ENCODE results near the gene FBXW7.

The FBXW7 gene

GRCh38 chr4:152364883-152365282 is 171.0 kb downstream of the FBXW7 start:
- DNase-seq: no peak
- Histone ChIP-seq H3K4me1 (peaks cover 0 to 17% (median 0%) of the 10 kb centered on the region in 4 donors), H3K36me3 (no peaks in the 10 kb centered on the region), H3K9me3 (no peaks in the 10 kb centered on the region), H3K4me3 (no peak overlapping the region), H3K27ac (no peak overlapping the region), H3K27me3 (no peaks in the 10 kb centered on the region)
- no peak for TF ChIP-seq CTCF (IDR thresholded peaks at IDR 0.05)
- intact Hi-C loops (cut with DNase I; ENCODE audit: low total_unique reads): no loop called here

GRCh38 chr4:152364383-152364782 is 171.5 kb downstream of the FBXW7 start:
- H3K9me3 ChIP-seq: no peaks in the 10 kb centered on the region
- no peak overlapping the region for H3K27ac ChIP-seq
- H3K4me1 ChIP-seq: peaks cover 0 to 17% (median 0%) of the 10 kb centered on the region in 4 donors
- no peaks in the 10 kb centered on the region for H3K36me3 ChIP-seq
- no peak for DNase-seq
- intact Hi-C loops (cut with DNase I; ENCODE audit: low total_unique reads): no loop called here
- TF ChIP-seq CTCF (IDR thresholded peaks at IDR 0.05): no peak
- H3K27me3 ChIP-seq: no peaks in the 10 kb centered on the region
- H3K4me3 ChIP-seq: no peak overlapping the region

- H3K36me3 ChIP-seq: no peaks in the 10 kb centered on the region
- no peak for TF ChIP-seq CTCF (IDR thresholded peaks at IDR 0.05)
- intact Hi-C loops (cut with DNase I; ENCODE audit: low total_unique reads): no loop called here
- no peaks in the 10 kb centered on the region for H3K9me3 ChIP-seq
- no peak for DNase-seq
- no peak overlapping the region for H3K4me3 ChIP-seq
- peaks cover 0 to 17% (median 0%) of the 10 kb centered on the region in 4 donors for H3K4me1 ChIP-seq
- H3K27ac ChIP-seq: no peak overlapping the region
- H3K27me3 ChIP-seq: no peaks in the 10 kb centered on the region
These were observed 172.0 kb downstream of the FBXW7 start for GRCh38 chr4:152363904-152364303.

- TF ChIP-seq CTCF (IDR thresholded peaks at IDR 0.05): no peak
- intact Hi-C loops (cut with DNase I; ENCODE audit: low total_unique reads): no loop called here
- H3K27ac ChIP-seq: no peak overlapping the region
These were observed 172.8 kb downstream of the FBXW7 start for GRCh38 chr4:152363086-152363485.

GRCh38 chr4:152360045-152360410 is 175.9 kb downstream of the FBXW7 start:
- intact Hi-C loops (cut with DNase I; ENCODE audit: low total_unique reads): no loop called here
- Histone ChIP-seq H3K4me3 (no peak overlapping the region), H3K9me3 (no peaks in the 10 kb centered on the region), H3K27ac (no peak overlapping the region), H3K36me3 (no peaks in the 10 kb centered on the region), H3K4me1 (peaks cover 0 to 31% (median 0%) of the 10 kb centered on the region in 4 donors), H3K27me3 (no peaks in the 10 kb centered on the region)
- TF ChIP-seq CTCF (IDR thresholded peaks at IDR 0.05): no peak
- DNase-seq: no peak

More at GRCh38 chr4:152363086-152363485, 172.8 kb downstream of the FBXW7 start:
- Histone ChIP-seq H3K36me3 (no peaks in the 10 kb centered on the region), H3K27me3 (no peaks in the 10 kb centered on the region), H3K9me3 (no peaks in the 10 kb centered on the region), H3K4me3 (no peak overlapping the region), H3K4me1 (peaks cover 0 to 17% (median 0%) of the 10 kb centered on the region in 4 donors)
- no peak for DNase-seq
